ENCODE results near the gene STMN3.

STMN3 gene

GRCh38 chr20:63686492-63687321, 33.5 kb upstream of the STMN3 start:
- TF ChIP-seq, protein P1, sequence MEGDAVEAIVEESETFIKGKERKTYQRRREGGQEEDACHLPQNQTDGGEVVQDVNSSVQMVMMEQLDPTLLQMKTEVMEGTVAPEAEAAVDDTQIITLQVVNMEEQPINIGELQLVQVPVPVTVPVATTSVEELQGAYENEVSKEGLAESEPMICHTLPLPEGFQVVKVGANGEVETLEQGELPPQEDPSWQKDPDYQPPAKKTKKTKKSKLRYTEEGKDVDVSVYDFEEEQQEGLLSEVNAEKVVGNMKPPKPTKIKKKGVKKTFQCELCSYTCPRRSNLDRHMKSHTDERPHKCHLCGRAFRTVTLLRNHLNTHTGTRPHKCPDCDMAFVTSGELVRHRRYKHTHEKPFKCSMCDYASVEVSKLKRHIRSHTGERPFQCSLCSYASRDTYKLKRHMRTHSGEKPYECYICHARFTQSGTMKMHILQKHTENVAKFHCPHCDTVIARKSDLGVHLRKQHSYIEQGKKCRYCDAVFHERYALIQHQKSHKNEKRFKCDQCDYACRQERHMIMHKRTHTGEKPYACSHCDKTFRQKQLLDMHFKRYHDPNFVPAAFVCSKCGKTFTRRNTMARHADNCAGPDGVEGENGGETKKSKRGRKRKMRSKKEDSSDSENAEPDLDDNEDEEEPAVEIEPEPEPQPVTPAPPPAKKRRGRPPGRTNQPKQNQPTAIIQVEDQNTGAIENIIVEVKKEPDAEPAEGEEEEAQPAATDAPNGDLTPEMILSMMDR (IDR thresholded peaks at IDR 0.05; ENCODE audit: low read depth, low read length, missing control alignments): no peak
- no peak for DNase-seq (ENCODE audit: low read depth)
- no peak overlapping the region for H3K4me3 ChIP-seq (ENCODE audit: low read depth, low read length)

- no peak for DNase-seq (ENCODE audit: low read depth)
- H3K4me3 ChIP-seq (ENCODE audit: low read depth, low read length): no peak overlapping the region
- TF ChIP-seq, protein P1 (IDR thresholded peaks at IDR 0.05; ENCODE audit: low read depth, low read length, missing control alignments): no peak
Measured at GRCh38 chr20:63686094-63686491, 32.9 kb upstream of the STMN3 start.

GRCh38 chr20:63685269-63686026, 32.2 kb upstream of the STMN3 start:
- no peak for DNase-seq (ENCODE audit: low read depth)
- TF ChIP-seq, protein P1 (IDR thresholded peaks at IDR 0.05; ENCODE audit: low read depth, low read length, missing control alignments): no peak
- no peak overlapping the region for H3K4me3 ChIP-seq (ENCODE audit: low read depth, low read length)

DNA sequence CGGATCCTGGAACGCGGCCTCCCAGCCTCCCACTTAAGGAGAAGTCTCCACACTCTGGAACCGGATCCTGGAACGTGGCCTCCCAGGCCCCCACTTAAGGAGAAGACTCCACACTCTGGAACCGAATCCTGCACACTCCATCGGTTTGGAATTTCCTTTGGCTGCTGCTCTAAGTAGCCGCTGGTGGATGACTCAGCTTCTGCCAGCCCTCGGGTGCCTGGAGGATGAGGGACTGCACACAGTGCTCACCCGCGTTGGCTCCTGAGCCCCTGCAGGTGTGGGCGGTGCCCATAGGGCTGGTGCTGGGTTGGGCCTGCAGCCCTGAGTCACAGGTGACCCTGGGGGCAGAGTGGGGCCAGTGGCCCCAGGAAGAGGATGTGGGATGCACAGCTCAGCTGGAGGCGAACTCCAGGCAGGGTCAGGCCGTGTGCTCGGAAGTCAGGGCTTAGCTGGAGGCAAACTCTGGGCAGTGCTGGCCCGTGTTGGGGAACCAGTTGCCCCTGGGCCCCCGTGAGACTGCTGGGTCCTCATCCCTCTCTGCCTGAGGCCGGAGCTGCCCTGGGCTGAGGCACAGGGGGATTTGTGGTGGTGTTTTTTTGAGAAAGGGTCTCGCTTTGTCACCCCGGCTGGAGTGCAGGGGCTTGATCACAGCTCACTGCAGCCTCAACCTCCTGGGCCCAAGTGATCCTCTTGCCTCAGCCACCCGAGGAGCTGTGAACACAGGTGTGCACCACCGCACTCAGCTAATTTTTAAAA, 29.3 kb upstream of the STMN3 start:
- TF ChIP-seq, protein P1 (IDR thresholded peaks at IDR 0.05; ENCODE audit: low read depth, low read length, missing control alignments): no peak
- no peak overlapping the region for H3K4me3 ChIP-seq (ENCODE audit: low read depth, low read length)
- DNase-seq (ENCODE audit: low read depth): no peak

DNA sequence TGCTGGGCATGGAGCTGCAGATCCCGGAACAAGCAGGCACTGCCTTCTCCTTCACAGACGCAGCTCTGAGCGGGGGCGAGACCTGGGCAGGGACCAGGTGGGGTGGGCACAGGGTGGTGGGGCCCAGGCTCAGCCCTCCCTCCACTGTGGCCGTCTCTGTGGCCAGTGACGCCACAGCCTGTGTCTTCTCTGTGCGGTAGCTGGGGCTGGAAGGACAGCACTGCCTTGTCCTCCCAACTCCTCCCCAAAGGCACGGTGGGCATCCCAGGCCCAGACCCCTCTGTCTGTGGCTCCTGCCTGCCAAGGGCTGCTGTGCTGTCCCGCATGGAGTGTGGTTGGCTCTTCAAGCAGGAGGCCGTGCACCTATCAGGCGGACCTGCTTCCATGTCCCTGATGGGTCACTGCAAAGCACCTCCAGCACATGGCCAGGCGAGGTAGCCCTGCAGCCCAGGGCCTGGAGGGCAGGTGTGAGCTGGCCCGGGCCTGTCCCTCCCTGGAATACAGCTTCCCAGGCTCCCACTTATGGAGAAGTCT, 28.5 kb upstream of the STMN3 start:
- DNase-seq (ENCODE audit: low read depth): no peak
- TF ChIP-seq, protein P1 (IDR thresholded peaks at IDR 0.05; ENCODE audit: low read depth, low read length, missing control alignments): no peak
- no peak overlapping the region for H3K4me3 ChIP-seq (ENCODE audit: low read depth, low read length)

DNA sequence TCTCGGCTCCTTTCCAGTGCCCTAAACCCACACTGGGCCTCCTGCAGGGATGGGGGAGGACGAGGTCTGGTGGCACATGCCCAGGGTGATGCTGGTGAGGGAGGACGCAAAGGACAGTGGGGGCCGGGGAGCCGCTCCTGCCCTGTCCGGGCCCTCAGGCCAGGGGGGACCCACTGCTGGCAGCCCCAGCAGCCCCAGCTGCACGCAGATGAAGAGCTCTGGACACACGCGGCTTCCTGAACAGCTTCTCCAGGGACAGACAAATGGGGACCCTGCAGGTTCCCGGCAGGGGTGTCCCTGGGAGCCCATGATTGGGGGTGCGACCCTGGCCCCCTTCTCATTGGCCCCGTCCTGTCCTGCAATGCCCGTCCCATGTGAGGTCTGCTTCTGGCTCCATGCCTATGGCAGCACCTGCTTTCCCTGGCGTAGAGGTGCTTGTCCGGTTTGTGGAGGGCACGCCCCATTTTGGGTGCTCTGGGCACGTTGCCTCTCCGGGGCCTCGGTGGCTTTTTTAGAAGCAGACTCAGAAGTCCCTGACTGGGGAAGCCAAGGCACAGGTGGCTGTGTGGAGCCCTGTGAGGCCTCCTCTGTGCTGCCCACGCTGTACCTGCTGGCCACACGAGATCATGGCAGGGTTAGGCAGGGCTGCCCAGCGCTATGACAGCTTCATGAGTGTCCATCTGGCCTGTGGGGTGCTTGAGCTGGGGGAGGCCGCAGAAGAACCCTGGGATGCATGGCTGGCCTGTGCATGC, 27.8 kb upstream of the STMN3 start:
- DNase-seq (ENCODE audit: low read depth): no peak
- no peak overlapping the region for H3K4me3 ChIP-seq (ENCODE audit: low read depth, low read length)
- TF ChIP-seq, protein P1 (IDR thresholded peaks at IDR 0.05; ENCODE audit: low read depth, low read length, missing control alignments): no peak

Data from GM12864 (cell line).